HG03108 (cell line): ENCODE data around the gene HSPB9.
"Not testable (repeated sequence)": the region's sequence is repeated elsewhere in the genome, so short reads cannot be mapped to it uniquely, and the experiment has no call there.

Experiments used
- ATAC-seq: cut with Tn5 transposase; IDR thresholded peaks from one replicate; pipeline ENCODE4 v1.9.1; 2021; ENCODE audit warnings: moderate library complexity; ENCODE audit not compliant: unreplicated experiment

The HSPB9 gene

GRCh38 chr17:42140690-42141089 lies 18.1 kb downstream of the HSPB9 start:
- not testable (repeated sequence) for ATAC-seq

GRCh38 chr17:42141382-42141781 lies 18.8 kb downstream of the HSPB9 start:
- ATAC-seq: no peak

GRCh38 chr17:42142371-42142896 lies 19.8 kb downstream of the HSPB9 start:
- ATAC-seq: no peak

- ATAC-seq: not testable (repeated sequence)
Measured at GRCh38 chr17:42143138-42143537, 20.5 kb downstream of the HSPB9 start.

GRCh38 chr17:42146911-42147607 lies 24.5 kb downstream of the HSPB9 start:
- no peak for ATAC-seq

- no peak for ATAC-seq
Measured at GRCh38 chr17:42153919-42154742, 31.5 kb downstream of the HSPB9 start.

GRCh38 chr17:42155614-42156045 lies 33.0 kb downstream of the HSPB9 start:
- ATAC-seq: no peak

- ATAC-seq: no peak
Measured at GRCh38 chr17:42159796-42160530, 37.4 kb downstream of the HSPB9 start.

GRCh38 chr17:42160531-42160910 lies 37.9 kb downstream of the HSPB9 start:
- ATAC-seq: no peak

- no peak for ATAC-seq
Measured at GRCh38 chr17:42163113-42163512, 40.5 kb downstream of the HSPB9 start.

- no peak for ATAC-seq
Measured at GRCh38 chr17:42163696-42164407, 41.2 kb downstream of the HSPB9 start.

GRCh38 chr17:42165751-42166150 lies 43.1 kb downstream of the HSPB9 start:
- ATAC-seq: no peak

GRCh38 chr17:42166196-42166763 lies 43.7 kb downstream of the HSPB9 start:
- no peak for ATAC-seq

GRCh38 chr17:42167807-42168206 lies 45.2 kb downstream of the HSPB9 start:
- no peak for ATAC-seq

GRCh38 chr17:42169351-42169750 lies 46.7 kb downstream of the HSPB9 start:
- no peak for ATAC-seq

GRCh38 chr17:42171831-42172230 lies 49.2 kb downstream of the HSPB9 start:
- ATAC-seq: no peak
